LHCN-M2 (cell line): ENCODE results near the gene POGLUT2. TPM values are rescaled to one million over a fixed set of nuclear protein-coding genes. Genes with fewer than 3 reads are reported as not detected.
"Not testable (repeated sequence)": the region's sequence is repeated elsewhere in the genome, so short reads cannot be mapped to it uniquely, and the experiment has no call there.

ENCODE experiments used
- DNase-seq: peaks from one replicate; pipeline ENCODE4 v3.0.0-alpha.2; 2012; ENCODE audit warnings: low read depth
- total RNA-seq: library from RNA; depleted of rRNA; stranded (reverse); fragments of >200 nt; gene quantifications from 2 replicates; pipeline ENCODE4 v1.2.3, GENCODE V29; 2014

POGLUT2 gene
- total RNA-seq, 1 experiment from 2014 or later, result 10.6 TPM

DNA sequence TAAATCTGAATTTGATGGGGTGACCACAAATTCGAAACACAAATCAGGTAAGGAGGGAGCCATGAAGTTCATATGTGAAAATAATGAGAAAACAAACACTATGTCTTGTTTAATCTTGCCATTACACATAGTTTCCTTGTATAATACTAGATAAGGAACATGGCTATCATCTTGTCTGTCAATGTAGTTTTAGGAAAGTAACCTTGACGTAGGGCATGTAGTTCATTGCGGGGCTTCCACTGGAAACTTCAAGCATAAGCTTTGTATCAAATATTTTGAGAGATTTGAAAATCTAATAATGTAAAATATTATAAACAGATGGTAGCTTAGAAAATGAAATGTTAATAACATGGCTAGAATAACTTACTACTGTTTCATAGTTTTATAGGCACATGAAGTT lies 8.9 kb upstream of the POGLUT2 start:
- no peak for DNase-seq

DNA sequence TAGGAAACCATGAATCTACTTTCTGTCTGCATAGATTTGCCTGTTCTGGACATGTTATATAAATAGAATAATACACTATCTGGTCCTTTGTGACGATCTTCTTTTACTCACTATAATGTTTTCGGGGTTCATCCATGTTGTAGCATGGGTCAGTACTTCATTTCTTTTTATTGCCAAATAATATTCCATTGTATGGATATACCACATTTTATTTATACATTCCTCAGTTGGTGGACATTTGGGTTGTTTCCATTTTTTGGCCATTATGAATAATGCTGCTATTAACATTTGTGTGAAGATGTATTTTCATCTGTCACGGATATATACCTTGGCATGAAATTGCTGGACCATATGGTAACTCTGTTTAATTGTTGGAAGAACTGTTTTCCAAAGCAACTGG lies 6.9 kb upstream of the POGLUT2 start:
- no peak for DNase-seq

DNA sequence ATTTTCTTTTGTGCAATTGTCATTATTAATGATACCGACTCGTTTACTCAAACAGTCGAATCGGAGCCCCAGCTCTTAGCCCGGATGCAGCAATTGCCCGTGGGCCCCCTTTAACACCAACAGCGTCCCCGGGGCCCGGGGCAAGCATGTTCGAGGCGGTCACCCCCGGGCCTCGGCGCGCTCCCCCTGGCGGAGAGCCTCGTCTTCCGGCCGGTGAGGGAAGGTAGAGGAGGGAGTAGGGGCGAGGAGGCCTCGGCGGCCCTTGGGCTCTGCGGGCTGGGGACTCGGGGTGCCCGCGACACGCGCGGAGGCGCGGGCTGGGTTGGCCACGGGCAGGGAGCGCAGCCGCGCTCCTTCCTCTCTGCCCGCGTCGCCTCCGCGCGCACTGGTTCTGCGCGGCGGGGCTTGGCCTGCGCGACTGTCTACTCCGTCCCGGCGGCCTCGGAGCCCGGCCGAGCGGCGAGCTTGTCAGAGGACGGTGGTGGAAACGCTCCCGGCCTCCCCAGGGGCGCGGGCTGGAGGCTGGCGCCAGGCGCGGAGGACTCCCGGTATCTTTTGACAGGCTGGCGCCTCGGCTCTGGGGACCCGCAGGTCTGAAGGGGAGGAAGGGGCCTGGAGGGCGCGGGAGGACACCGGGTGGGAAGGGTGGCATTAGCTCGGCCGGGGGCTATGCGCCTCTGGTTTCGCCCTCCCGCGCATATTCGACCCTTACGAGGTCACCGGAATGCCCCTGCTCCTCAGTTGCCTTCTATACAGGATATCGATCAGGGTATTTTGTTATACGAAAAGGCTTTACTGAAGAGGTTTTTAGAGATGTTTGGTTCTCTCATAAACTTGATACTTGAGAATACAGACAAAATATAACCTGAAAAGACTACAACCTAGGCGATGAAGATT lies 1.6 kb upstream of the POGLUT2 start:
- peak; percentile 79 for DNase-seq

DNA sequence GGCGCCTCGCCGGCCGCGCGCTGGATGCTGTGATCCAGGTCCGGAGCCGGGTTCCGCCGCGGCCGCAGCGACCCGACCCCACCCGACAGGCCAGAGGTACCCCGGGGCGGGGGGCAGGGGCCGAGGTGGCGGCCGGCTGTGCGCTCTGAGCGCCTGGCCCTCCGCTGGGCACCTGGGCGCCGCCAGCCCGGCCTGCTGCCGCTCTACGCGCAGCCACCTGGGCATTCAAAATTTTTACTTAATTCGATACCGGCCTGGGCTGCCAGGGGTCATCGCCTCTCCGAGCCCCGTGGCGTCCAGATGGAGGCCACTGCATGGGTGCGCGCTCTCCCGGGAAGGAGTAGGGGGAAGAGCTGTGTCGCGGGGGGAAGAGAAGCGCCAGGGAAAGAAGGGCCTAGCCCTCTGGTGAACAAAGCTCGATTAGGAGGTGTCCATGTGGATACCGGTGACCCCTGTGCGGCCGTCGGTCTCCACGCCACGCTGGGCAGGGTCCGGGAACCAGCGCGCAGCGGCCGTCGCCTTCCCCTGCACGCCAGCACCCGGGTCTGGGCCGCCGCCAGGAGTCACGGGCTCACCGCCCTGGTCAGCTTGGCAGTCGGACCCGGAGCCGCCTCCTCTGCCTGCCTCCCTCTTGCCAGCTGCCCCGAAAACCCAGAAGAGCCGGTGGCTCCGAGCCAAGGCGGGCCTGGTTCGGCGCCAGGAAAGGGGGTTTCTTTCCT lies 809 bp upstream of the POGLUT2 start:
- DNase-seq, result no peak

DNA sequence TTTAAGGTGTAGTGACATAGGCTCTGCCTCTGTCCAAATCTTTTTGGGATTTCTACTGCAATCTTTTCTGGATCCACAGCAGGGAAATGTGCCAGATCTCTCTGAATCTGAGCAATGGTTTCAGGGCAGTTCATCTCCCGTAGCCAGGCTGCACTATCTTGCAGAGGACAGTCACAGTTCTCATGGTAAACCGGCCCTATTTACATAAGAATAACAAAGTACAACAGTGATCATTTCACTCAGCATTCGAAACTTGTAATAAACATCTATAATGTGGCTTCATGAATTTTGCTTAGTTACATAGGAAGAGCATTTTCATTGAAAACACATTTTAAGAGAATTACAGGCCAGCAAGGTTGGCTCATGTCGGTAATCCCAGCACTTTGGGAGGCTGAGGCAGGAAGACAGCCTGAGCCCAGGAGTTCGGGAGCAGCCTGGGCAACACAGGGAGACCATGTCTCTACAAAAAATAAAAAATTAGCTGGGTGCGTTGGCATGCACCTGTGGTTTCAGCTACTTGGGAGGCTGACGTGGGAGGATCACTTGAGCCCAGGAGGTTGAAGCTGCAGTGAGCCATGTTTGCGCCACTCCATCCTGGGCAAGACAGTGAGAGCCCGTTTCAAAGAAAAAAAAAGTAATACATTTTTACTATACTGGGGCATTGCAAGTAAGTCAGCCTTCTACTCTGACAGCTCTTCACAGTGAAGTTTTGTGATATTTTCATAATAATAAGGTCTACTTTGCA lies 5.0 kb downstream of the POGLUT2 start:
- DNase-seq, result no peak

DNA sequence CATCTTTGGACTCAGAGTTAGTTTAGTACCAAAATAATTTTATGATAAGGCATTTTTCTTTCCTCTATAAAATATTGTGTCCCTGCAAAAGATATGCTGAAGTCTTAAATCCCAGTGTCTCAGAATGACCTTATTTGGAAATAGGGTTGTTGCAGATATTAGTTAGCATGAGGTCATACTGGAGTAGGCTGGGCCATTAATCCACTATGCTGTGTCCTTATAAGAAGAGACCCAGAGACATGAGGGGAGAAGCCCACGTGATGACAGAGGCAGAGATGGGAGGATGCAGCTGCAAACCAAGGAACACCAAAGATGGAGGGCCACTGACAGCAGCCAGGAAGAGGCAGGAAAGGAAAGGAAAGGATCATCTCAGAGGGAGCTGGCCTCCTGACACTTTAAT lies 6.4 kb downstream of the POGLUT2 start:
- DNase-seq, result no peak

DNA sequence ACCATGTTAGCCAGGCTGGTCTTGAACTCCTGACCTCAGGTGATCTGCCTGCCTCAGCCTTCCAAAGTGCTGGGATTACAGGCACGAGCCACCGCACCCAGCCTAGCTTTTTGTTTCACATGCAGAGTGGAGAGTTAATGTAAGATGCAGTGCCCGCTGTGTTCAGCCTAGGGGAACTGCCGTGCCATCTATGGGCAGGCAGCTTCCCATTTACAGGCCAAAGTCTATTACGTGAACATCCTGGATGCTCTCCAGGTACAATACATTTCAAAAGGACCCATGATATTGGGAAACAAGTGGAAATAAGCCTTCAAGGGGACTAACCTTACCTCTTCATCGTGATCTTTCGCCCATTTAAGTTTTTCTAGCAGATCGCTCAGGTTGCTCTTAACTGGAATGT lies 10.1 kb downstream of the POGLUT2 start:
- no peak for DNase-seq

DNA sequence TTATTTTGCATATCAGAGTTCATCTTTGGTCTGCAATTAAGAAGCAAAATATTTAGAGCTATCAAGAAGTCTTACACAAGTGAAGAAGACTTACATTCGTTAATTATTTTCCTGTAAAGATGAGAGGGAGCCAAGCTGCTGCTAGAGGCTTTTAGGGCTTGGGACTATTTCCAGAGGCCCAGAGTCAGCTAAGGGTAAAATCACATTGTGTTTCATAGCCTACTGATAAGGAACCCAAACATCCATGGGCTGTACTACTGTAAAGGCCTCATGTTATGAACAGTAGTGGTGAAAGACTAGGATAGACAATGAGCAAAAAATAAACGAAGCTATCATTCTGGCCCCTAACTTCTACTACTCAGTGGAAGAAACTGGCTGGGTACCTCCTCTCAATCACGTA lies 14.3 kb downstream of the POGLUT2 start:
- no peak for DNase-seq

DNA sequence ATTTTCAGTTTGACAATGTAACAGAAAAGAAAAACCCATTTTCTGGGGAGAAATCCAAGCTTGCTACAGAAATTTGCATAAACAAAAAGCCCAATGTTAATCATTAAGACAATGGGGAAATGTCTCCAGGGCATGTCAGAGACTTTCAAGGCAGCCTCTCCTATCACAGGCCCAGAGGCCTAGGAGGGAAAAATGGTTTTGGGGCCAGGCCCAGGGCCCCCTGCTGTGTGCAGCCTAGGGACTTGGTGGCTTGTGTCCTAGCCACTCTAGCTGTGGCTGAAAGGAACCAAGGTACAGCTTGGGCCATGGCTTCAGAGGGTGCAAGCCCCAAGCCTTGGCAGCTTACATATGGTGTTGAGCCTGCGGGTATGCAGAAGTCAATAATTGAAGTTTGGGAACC lies 17.2 kb downstream of the POGLUT2 start:
- no peak for DNase-seq

DNA sequence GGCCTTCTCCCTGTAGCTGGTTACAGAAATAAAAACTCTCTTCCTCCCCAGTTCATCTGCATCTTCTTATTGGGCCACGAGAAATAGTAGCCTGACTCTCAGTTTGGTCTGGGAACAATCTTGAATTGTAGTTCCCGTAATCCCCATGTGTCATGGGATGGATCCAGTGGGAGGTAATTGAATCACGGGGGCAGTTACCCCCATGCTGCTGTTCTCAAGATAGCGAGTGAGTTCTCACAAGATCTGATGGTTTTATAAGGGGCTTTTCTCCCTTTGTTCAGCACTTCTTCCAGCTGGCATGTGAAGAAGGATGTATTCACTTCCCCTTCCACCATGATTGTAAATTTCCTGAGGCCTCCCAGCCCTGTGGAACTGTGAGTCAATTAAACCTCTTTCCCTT lies 18.1 kb downstream of the POGLUT2 start:
- DNase-seq, result not testable (repeated sequence)

DNA sequence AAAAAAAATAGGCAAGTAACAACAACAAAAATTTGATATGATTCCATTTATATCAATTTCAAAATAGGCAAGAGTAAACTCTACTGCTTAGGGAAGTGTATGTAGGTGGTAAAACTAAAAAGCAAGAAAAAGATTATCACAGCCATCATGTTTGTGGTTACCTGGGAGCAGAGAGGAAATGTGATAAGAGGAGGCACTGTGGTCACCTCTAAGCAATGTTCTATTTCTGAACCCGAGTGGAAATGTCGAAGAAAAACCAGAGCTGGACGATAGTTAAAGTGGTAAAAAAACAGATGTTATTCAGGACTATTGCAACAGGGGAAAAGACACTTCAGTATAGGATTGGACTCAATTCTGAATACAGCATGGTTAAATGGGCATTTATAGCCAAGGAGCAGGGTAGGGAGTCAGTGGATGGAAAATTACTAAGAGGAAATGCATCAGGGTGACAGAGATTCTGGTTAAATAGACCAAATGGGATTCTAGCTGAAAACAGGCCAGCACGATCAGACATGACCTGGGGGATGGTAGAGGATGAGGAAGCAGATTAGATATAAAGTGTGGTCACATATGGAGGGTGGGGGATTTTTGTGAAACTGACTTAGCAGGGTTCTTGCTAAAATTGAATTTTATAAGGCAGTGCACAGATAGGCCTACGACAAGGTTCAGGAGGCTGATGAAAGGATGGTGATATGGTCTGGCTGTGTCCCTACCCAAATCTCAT lies 19.2 kb downstream of the POGLUT2 start:
- no peak for DNase-seq

DNA sequence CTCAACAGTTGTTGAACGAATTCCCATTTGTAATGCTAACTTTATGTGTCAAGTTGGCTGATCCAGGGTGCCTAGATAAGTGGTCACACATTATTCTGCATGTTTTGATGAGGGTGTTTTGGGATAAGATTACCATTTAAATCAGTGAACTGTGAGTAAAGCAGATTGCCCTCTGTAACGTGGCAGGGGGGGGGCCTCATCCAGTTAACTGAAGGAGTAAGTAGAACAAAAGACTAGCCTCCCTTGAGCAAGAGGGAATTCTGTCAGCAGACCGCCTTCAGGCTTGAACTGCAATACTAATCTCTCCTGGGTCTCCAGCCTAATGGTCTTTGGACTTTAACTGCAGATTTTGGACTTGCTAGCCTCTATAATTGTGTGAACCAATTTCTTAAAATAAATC lies 21.0 kb downstream of the POGLUT2 start:
- no peak for DNase-seq

DNA sequence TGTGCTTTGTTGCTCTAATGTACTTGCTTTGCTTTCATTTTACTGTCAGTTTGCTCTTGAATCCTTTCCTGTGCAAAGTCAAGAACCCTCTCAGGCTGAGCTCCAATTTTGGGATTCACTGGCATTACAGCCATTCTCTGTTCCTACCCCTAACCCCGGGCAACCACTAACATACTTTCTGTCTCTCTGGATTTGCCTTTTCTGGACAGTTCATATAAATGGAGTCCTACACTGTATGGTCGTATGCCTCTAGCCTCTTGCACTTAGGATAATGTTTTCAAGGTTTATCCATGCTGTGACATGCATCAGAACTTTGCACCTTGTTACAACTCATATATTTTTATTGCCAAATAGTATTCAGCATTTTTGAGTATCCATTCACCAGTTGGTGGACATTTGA lies 22.5 kb downstream of the POGLUT2 start:
- DNase-seq, result no peak

DNA sequence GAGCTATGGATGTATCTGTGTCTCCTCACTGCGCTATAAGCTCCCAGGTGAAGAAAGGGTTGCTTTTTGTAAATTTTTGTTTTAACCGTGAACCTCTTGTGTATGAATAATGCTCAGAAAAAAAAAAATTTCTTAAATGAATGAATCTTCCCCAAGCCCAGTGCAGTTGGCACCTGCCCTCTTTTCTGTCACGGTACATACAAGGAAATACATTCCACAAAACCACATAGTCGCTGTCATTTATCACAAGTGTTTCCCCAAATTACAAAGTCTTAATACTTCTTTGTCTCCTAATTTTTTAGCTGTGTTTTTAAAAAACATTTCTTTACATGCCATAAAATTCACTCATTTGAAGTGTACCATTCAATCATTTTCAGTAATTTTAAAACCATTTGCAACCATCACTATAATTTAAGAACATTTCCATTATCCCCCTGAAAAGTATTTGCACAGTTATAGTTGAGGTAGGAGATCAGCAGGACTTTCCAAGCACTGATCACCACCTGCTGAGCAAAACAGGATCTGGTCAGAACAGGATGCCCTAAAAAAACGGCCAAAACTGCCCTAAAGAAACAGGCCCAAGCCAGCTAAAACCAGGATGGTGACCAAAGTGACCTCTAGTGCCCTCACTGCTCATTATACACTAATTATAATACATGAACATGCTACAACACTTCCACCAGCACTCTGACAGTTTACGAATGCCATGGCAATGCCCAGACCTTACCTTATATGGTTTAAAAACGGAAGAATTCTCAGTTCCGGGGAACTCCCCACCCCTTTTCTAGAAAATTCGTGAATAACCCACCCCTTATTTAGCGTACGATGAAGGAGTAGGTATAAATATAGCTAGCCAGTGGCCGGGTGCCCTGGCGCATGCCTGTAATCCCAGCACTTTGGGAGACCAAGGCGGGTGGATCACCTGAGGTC lies 23.9 kb downstream of the POGLUT2 start:
- peak; percentile 15 for DNase-seq

DNA sequence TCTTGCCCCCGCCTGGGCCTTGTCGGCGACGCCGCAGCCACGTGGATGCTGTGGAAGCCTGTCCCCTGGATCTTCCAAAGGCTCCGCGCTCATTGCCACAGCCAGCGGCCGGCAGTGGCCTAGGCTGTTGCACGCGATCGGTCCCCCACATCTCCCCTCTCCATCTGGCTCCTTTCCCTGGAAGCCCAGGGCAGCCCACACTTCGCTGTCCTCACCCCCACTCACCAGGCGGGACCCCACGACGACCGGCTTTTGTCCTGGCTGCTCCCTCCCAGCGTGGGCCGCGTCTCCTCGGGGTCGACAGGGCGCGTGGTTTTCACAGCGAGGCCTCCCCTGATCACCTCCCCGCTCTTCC lies 24.6 kb downstream of the POGLUT2 start:
- DNase-seq, result no peak

DNA sequence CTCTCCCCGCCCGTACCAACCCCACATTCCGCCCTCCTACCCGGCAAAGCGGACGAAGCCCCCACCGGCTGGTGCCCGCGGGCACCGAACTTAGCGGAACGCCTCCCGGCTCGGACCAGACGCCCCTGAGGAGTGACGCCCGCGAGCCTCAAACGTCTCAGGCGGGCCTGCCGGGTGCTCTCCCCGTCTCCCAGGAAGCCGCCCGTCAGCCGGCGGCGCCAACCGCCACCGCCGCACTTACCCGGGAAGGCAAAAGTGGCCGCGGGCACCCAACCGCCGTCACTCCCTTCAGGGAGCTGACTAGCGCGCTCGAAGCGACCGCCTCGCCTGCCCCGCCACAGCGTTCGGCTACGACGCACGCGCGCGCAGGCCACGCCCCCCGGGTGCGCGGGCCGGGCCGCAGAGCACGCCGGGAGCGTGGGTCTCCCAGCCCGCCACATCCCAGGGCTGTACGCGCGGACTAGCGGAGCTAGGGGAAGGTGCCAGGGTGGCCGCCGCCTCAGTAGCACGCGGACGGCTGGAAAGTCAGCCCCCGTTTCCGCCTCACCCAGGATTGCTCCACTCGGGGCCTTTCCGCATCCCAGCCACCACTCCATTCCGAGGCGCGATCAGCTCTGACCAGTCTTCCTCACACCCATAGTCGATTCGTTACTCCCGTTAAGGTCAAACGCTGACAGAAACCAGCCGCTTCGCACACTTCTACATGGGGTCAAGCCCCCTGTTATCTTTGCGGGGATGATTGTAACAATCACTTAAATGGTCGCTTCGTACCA lies 25.1 kb downstream of the POGLUT2 start, which contains the start of gene TEX30:
TEX30 (minus strand) TSS at position 346 of the 773 bp plus-strand sequence. CDS start 3,760 bp downstream, outside the sequence.
- peak; percentile 83 for DNase-seq

DNA sequence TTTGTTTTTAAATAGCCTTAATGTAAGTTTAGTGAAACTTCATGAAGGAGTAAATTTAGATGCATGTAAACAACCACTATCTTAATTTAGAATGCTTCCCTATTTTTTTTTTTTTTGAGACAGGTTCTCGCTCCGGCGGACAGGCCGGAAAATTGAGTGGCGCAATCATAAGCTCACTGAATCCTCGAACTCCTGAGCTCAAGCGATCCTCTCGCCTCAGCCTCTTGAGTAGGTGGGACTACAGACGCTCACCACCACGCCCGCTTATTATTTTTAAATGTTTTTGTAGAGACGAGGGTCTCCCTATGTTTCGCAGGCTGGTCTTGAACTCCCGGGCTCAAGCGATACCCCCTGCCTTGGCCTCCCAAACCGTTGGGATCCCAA lies 26.7 kb downstream of the POGLUT2 start:
- no peak for DNase-seq

DNA sequence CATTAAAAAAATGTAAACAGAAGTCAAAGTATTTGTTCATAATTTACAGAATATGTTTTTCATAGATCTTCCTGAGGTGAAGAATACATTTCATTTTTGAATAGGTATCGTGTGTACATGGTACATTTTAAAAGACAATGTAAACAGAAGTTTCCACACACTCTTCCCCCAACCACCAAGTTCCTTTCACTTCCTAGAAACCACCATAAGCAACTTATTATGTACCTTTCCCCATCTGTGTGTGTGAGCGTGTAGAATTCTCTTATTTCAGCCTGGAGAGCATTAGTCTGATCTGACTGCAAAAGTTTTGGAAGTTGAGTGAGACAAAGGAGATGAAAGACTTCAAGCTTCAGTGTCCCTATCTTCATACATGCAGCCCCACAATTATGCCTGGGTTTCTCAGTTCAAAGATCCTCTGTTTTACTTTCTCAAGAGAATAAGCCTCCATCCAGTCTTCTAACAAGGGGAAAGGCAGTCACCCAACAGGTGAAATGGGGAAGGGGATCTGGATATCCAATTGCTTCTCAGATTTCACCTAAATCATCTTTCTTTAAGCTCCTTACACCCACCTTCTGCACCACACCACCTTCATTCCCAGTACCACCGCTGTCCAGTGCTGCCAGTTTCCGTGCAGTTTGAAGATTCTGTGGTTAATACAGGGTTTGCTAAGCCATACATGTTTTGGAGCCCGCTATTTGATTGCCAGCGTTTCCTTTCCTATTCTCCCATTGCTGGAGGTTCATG lies 27.3 kb downstream of the POGLUT2 start:
- DNase-seq, result no peak

DNA sequence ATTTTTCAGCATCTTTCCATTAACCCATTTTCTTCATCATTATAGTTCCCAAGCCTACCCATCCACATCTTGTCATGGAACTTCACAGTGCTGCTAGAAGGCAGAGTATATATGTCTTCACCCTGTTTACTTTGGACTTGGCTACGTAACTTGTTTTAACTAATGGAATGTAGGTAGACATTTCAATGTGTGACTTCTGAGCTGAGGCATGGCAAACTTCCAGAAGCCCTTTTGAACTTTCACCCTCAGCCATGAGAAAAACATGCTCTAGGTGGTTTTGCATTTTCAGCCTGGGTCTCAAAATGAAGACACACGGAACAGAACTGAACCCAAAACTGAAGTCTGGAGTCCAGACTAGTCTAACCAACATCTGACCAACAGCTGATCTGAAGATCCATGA lies 28.3 kb downstream of the POGLUT2 start:
- no peak for DNase-seq
